Stimulated activated CD8-positive, alpha-beta memory T cell treated with anti-CD3 and anti-CD28 coated beads, Interleukin-4, amount 100 ng/mL, for 1 hour (primary cell): ENCODE results near the gene GPATCH3.
"Not testable (repeated sequence)": the region's sequence is repeated elsewhere in the genome, so short reads cannot be mapped to it uniquely, and the experiment has no call there.

Experiments used
- DNase-seq, 2 donors: peaks; one replicate each; pipeline ENCODE4 v3.0.0-alpha.2; 2020; ENCODE audit warnings: low read depth in 2 of 2, low spot score in 1 of 2

GPATCH3 gene

DNA sequence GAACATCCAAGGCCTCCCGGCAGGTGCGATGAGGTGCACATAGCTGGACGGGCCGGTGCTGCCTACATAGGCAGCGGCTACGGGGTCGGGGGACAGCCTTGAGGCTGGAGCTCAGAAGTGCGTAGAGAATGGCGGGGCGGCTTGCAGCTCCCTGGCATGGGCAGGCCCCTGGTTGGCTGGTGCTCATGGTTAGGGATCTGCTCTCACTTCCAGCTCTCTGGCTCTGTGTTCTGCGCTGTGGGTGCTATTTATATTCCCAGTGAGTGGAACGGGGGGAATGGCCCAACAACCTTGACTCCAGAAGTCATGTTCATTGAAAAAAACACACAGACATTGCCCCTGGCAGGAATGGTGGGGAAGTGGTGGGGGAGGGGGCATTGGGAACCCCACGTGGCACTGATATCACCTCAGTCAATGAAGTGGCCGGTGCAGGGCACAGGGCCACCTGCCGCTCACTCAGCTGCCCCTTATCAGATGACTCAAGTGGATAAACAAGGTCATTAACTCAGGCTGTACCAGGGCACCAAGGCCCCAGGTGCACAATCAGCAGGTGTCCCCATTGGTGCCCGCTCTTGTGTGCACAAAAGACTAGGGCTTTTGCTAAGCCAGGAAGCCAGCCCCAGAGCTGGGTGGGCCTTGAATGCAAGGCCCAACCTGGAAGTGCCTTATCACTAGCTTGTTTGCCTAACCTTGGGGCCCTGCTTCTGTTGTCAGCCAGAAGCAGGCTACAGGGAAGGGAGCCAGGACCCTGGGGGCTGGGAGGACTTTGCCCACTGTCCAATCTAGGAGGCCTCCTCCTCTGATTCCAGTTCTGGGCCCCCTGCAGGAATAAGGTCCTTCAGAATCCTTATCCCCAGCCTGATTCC lies 13.7 kb upstream of the GPATCH3 start, which contains the start of gene NR0B2:
Gene NR0B2, minus strand, starts transcription at position 222 of the 866 bp plus-strand sequence. Its CDS starts 35 bp downstream, at position 187.
- no peak for DNase-seq

- DNase-seq = no peak
These were observed 13.1 kb upstream of the GPATCH3 start for GRCh38 chr1:26913389-26913753.

GRCh38 chr1:26912147-26912490 lies 11.9 kb upstream of the GPATCH3 start:
- DNase-seq = no peak

DNA sequence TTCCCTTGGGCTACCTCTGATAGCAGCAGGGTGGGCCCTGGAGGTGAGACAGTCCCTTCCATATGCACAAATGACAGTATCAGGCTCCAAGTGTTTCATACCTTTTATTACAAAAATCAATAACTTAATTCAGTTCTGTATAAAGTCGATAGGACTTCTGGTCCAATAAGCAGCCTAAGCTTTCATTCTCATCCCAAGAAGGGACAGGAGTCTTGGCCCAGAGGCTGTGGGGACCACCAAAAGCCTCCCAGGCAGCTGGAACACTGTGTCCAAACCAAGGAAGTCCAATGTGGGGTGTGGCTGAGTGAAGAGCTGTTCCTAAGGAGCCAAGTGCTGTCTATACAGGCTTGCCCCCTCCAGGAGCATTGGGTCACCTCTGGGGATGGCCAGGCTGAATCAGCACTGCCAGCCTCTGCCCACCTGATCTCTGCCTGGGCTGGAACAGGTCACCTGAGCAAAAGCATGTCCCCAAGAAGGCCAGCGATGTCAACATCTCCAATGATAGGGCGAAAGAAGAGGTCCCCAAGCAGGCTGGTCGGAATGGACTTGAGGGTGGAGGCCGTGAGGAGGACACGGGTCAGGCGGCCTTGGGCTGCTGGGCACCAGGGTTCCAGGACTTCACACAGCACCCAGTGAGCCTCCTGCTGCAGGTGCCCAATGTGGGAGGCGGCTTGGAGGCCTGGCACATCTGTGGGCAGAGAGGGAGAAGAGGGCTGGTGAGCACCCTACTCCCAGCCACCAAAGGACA lies 11.3 kb upstream of the GPATCH3 start:
- DNase-seq = no peak

DNA sequence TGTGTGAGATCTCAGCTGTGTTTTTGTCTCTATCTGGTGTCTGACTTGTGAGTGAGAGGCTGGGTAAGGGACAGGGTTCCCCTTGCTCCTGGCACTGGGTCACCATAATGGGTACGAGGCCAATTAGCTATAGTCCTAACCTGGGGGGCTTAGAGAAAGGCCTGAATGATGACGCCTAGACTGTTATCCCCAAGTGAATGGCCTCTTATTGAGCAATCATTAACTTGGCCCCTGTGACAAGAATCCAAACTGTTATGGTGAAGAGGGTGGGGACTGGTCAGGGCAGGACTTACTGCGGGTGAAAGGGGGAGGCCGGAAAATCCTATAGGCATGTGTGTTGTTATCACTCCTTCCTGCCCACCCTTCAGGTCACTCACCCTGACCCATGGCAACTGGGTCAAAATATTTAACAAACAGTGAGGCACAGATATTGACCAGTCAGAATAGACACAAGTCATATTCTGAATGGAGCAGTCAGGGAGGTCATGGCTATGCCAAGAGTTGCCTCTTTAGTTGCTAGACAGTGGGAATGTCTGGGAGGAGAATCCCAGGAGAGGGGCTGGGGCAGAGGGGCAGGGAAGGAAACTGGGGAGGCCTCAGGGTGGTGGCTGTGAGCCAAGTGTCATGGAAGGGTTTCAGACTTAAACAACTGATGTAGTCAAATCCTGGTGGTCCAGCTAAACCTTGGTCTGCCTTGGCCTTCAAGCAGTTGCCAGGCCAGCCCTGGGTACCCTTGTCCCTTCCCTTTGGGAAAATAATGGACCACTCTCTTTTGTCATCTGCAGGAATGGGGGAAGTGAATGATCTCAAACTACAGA lies 10.3 kb upstream of the GPATCH3 start:
- no peak for DNase-seq

DNA sequence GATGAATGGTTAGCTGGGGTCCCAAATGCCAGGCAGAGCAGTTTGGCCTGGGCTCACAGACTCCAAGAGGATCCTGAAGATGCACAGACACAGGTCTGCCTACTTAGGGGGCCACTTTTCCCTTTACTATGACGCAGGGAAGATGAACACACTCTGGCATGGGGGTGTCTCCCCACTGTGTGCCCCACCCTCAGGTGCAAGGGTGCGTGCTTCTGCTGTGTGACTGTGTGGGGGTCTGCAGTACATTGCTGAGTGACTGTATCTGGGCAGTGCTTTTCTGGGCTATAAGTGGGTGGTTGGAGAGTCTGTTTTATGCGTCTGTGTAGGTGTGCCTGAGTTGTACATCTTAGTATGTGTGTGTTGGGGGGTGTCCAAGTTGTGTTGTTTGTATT lies 9.7 kb upstream of the GPATCH3 start:
- DNase-seq = no peak

DNA sequence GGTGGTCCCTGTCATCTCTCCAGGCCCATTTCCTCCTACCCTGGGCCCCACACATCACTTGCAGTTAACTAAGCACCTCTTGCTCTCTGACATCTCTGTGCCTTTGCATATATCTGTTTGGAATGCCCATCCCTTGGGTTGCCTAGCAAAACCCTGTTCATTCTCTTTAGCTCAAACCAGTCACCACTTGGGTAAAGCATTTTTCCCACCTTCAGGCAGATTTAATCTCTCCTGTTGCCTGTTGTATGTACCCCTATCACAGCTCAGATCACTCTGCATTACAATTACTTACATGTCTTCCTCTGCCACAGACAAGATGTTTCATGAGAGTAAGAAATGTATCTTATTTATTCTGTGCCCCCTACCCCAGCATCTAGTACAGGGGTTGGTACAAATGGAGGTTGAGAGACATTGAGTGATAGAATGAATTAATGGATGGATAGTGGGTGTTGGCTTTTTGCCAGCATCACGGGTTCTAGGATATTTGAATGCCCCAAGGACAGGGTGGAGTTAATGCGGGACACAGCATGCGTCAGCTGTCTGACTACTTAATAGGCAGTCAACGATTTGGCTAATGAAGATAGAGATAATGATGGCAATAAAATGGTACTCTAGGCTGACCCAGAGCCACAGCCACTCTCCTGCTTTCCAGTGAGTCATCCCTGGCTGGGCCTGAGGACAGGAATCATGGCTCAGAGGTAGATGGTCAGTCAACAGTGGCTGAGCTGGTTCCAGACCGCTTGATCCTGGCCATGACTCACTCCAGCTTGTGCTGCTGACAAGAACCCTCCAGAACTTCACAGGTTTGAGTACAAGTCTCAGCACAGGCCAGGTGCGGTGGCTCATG lies 7.0 kb upstream of the GPATCH3 start:
- no peak for DNase-seq

DNA sequence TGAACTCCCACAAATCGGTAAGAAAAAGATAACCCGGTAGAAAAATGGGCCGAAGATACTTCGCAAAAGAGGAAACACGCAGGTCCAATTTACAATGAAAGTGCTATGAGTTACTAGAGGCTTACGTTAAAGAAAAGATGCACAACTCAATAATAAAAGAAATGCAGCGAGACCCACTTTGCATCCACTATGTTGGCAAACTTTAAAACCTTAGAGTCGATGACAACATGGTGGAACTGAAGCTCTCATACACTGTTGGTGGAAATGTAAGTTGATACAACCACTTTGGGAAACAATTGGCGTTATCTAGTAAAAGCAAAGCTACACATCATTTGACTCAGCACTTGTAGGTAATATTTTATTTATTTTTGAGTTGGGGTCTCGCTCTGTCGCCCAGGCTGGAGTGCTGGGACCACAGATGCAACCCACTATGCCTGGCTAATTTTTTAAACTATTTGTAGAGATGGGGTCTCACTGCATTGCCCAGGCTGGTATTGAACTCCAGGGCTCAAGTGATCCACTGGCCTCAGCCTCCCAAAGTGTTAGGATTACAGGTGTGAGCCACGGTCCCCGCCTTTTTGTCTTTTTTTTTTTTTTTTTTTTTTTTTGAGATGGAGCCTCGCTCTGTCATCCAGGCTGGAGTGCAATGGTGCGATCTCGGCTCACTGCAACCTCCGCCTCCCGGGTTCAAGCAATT lies 696 bp upstream of the GPATCH3 start:
- DNase-seq = no peak

DNA sequence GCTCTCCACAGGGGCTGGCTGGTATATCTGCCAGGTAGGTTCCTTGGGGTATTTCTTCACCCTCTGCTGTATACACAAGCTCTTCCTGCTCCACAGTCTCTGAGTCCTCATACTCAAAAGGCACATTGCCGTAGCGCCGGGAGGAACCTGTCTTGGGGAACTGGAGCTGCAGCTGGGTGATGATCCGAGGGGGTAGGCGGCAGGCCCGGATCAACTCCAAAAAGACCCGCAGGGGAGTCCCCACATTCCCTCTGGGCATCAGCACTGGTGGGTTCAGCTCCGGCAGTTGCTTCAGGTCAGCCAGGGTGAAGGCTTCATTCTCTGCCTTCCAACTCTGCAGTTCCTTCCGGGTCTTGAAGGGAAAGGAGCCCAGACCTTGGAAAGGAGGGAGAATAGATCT lies 2.9 kb downstream of the GPATCH3 start:
- no peak for DNase-seq

GRCh38 chr1:26894263-26894662 lies 6.0 kb downstream of the GPATCH3 start:
- DNase-seq = no peak

DNA sequence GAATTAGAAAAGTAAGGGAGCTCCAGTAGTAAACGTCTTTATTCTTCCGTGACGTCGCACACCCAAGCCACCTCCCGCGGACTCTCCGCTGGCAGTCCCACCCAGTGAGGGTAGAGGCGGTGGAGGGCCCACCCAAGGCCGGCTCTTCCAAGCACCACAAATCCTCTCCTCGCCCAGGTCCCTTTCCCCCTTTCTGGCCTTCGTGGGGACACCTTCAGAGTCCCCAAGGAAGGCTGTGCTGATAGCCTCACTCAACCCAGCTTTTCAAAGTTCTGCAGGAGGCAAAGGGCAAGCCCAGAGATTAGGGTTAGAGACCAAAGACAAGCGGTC lies 9.8 kb downstream of the GPATCH3 start:
- no peak for DNase-seq

- DNase-seq = peak; percentile 46 to 58
These were observed 10.5 kb downstream of the GPATCH3 start, which contains the start of gene GPN2 for GRCh38 chr1:26889551-26890466. GPN2 (minus strand) TSS chr1:26890283; CDS start chr1:26890096, 187 bp downstream.

- DNase-seq = no peak
These were observed 12.0 kb downstream of the GPATCH3 start for GRCh38 chr1:26888231-26888630.

GRCh38 chr1:26887125-26887524 lies 13.1 kb downstream of the GPATCH3 start:
- no peak for DNase-seq

DNA sequence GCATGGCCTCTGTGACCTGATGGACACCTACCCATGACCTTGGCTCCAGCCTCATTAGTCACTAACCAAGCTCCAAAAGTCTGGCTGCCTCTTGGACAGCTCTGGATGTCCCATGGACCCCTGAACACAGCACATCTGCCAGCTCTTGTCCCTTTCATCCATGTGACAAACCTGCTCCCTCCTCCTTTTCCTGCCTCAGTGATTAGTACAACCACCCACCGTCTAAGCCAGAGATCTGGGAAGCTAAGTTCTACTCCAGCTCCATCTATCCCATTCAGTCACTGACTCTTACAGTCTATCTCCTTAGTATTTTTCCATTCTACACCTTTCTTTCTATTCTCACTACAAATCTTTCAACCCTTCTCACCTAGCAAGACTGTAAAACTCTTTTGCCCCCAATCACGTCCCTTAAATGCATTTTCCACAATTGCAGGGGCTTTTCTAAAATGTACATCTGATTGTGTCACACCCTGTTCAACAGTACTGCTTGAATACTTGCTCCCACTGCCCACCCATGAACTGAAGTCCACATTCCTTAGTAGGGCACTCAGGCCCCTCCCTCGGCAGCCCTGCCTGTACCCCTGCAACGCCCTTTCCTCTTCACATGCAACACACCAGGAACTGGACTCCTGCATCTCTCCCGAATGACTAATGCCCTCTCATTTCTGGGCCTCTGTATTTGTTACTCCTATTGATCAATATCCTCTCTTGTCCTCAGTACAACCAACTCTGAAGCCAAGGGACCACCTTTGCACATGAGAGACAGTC lies 17.4 kb downstream of the GPATCH3 start:
- DNase-seq = no peak

- DNase-seq = not testable (repeated sequence)
These were observed 18.7 kb downstream of the GPATCH3 start for GRCh38 chr1:26881611-26882010.

DNA sequence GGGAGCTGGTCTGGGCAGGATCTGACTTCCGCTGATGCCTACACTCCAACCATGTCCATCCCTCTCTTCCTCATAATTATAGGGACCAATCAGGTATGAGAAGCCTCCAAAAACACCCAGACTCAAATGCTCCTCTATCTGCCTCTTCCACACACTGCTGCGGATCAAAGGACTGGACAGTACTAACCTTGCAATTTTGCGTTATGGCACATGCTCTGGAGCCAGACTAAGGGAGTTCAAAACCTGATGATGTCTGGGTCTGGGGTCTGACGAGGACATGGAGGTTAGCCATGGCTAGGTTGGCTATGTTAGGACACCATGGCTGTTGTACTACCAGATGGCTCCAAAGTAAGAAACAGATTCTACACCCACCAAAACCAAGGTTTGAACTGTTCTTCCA lies 20.5 kb downstream of the GPATCH3 start:
- no peak for DNase-seq

DNA sequence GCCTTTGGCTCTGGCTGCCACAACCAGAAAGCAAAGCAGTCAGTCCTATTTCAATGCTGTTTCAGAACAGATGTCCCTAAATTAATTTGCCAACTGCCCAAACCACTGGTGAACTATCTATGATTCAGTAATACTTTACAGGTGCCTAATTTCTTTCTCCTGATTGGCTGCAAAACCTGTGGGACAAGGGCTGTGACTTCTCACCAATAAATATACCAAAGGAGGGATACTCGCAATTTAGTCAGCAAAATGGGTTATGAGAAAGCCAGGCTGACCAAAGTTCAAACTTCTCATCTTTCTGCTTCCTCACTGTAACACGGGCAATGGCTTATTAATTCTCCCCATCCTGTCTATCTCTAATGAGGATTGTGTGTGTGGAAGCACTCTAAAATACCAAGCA lies 22.9 kb downstream of the GPATCH3 start:
- no peak for DNase-seq
